PC-3 (cell line): ENCODE data around the gene WDR7.

Source experiments
- CTCF ChIP-seq: fragments of 300-600 bp; sonication (generic); conservative IDR thresholded peaks from 2 replicates; pipeline ENCODE4 v1.5.1; 2017; ENCODE audit warnings: antibody characterized with exemption, low read depth, mild to moderate bottlenecking, low read length
- EZH2 ChIP-seq: fragments of 300-600 bp; sonication (generic); IDR thresholded peaks from one replicate; pipeline ENCODE4 v1.6.1; 2017; ENCODE audit warnings: antibody characterized with exemption, mild to moderate bottlenecking, low read length; ENCODE audit not compliant: unreplicated experiment
- EZH2phosphoT487 ChIP-seq: fragments of 300-600 bp; sonication (generic); IDR thresholded peaks from 2 replicates; pipeline ENCODE4 v1.6.1; 2018; ENCODE audit warnings: mild to moderate bottlenecking, antibody characterized with exemption, low read length, borderline replicate concordance

- TF ChIP-seq CTCF (no peak), EZH2phosphoT487 (no peak), EZH2 (no peak)
Observed at GRCh38 chr18:57052173-57052572, 401.0 kb downstream of the WDR7 start.
